Activated CD8-positive, alpha-beta memory T cell treated with anti-CD3 and anti-CD28 coated beads for 36 hours (primary cell): ENCODE data around the gene LARP4B. TPM values are rescaled to one million over a fixed set of nuclear protein-coding genes. Genes with fewer than 3 reads are reported as not detected.

Experiments used
- CTCF ChIA-PET: fragments of 350-600 bp; sonication (Branson Sonifier 250); formaldehyde crosslinking; loops from one replicate; lab custom pipeline; 2021; ENCODE audit warnings: antibody characterized with exemption; lab: Charles Lee
- POLR2A ChIA-PET: fragments of 350-600 bp; sonication (Branson Sonifier 250); formaldehyde crosslinking; loops from one replicate; lab custom pipeline; 2021; ENCODE audit warnings: antibody characterized with exemption; lab: Charles Lee
- total RNA-seq, 2 experiments: library from RNA; stranded (reverse); gene quantifications; one replicate each; pipeline ENCODE4 v1.2.3, GENCODE V29; 2021

The LARP4B gene
- total RNA-seq, 2 experiments from 2014 or later = 127 to 137 TPM

DNA sequence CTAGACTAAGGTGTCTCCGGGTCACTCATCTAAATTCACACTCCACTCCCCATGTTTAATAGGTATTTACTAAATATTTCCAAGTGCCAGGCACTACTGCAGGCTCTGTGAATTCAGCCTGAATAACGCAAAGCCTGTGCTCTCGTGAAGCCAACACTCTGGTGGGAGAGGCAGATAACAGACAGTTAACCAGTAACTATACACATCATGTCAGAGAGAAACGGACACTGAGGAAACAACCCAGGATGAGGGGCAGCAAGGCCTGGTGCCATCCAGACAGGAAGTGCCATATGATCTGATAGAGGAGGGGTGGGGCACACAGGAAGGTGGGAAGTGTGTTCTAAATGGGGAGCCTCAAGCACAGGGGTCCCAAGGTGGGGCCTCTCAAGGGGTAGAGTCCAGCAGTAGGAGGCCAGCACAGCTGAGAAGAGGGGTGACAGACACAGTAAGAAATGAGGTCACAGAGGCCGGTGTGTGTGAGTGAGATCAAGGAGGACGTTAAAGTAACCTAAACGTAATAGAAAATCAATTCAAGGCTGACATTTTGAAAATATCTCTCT is 85.3 kb downstream of the LARP4B start:
- CTCF ChIA-PET = no interaction called here
- POLR2A ChIA-PET = no interaction called here

DNA sequence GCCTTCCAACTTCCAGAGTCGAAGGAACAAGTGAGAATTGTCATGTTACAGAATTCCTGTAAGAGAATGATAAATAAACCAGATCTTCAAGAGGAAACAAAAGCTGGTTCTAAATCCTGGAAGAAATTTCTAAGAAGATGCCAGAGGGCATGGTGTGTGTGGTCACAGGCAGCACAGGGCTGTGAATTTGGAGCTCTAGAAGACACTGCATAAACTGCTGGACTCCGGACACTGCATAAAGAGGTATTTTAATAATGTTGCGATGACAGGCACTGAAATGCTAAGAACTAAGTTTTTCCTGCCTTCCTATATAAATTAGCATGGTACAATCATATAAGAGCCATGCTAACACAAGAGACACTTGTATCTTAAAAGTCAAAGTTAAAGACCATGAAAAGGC is 86.0 kb downstream of the LARP4B start:
- ChIA-PET POLR2A (no interaction called here), CTCF (no interaction called here)

DNA sequence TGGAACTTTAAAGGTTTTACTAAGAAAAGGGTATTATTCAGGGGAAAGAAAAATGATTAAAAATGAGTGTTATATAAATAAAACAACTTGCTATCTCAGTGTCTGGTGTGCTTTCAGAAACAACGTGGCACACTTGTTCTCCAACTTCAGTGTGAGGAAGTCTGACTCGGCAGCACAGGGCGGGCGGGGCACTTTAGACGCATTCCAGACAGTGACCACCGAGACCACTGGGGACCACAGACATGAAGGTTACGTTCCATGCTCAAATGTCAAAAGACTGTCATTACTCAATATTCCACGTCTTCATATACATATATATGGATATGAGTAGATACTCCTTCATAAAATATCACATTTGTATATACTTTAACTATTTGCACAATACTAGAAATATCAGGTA is 87.0 kb downstream of the LARP4B start:
- POLR2A ChIA-PET = no interaction called here
- CTCF ChIA-PET = no interaction called here

DNA sequence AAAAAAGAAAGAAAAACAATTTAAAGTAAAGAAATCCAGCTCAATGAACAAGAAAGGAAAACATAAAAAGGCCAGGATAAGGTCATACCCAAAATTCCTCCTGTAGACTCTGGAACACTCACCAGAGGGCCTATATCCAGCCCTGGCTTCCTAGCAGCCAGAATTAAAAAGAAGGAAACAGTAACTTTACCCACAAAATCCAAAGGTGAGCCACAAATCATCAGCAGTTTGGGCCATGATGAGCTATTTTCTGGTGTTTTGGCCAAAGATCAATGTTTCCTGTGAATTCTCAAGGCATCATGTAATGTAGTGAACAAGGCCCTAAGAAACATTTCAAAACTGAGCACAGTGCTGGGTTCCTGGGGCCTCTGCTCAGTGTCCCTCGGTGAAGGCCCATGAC is 87.8 kb downstream of the LARP4B start:
- ChIA-PET CTCF (no interaction called here), POLR2A (no interaction called here)

DNA sequence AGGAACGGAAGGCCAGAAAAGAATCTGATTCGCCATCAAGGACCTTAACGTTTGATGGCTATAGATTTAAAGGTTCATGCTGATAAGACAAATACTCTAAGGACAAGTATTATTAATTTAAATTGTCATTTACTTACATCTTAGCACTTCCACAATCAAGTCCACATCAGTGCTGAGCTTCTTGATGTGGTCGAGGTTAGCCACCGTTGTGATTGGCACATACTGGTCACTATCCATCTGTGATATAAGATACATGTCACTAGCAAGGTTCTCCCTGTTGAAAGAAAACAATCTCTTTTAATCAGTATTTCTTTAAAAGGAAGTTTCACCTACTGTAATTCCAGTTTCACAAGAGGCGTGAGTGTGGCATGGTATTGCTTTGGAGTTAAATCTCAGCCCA is 88.7 kb downstream of the LARP4B start:
- POLR2A ChIA-PET = no interaction called here
- CTCF ChIA-PET = no interaction called here

DNA sequence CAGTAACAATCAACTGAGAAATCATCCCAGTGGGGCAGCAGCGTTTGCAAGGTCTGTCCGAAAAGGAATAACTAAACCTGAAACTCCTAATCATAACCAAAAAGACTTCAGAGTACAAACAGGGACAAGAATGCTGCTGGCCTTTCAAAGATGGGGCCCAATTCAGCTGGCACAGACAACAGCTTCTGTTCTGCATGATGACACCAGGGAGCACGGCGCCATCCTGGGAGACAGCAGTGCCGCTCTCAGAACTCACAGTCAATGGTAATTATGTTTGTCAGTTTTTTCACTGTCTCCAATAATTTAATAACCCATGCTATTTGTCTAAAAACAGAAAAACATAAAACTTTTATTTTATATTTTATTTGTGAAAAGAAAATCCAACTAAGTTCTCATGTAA is 90.0 kb downstream of the LARP4B start:
- CTCF ChIA-PET = no interaction called here
- POLR2A ChIA-PET = no interaction called here

DNA sequence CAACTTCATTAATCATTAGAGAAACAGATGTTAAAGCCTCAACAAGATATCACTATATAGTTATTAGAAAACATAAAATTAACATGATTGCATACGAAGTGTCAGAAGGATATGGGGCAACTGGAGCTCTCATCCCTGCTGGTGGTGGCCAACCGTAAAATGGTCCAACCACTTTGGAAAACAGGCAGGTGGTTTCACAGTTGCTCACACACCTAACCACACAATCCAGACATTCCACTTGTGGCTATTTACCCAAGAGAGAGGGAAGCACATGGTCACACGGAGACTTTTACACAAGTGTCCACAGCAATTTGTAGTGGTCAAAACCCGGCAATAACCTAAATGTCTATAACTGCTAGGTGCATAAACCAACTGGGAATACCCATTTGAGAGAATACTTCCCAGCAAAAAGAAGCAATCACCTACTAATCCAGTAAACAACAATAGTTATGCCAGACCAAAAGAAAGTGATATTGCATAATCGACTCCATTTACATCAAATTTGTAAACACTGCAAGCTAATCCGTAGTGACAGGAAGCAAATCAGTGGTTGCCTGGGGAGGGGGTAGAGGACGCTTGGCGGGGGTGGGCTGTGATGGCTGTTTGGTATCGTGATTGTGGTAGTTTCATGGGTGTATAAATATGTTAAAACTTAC is 91.8 kb downstream of the LARP4B start:
- CTCF ChIA-PET = no interaction called here

DNA sequence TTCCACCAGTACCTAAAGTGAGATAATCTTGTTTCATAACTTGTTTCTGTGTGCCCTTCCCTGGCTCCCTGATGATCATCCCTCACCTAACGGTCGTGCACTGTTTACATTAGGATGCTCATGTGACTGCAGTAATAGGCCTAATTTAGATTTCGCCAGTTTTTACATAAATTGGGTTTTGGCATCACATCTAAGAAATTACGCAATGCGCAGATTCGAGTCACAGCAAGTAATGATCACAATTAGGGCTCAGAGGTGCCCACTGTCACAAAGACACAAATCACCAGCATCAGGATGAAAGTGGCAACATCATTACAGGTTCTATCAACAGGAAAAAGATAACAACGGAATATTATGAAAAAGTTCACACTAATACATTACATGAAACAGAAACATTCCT is 94.7 kb downstream of the LARP4B start:
- CTCF ChIA-PET = no interaction called here
- POLR2A ChIA-PET = interaction anchor here (0.7 kb wide), 1 partner anchor 150 kb away, joined by 3 read pairs; no protein-coding TSS in a partner anchor

More for the DNA sequence above, 91.8 kb downstream of the LARP4B start:
- POLR2A ChIA-PET = interaction anchor here (0.6 kb wide), 1 partner anchor 49 kb away, joined by 4 read pairs; no protein-coding TSS in a partner anchor

DNA sequence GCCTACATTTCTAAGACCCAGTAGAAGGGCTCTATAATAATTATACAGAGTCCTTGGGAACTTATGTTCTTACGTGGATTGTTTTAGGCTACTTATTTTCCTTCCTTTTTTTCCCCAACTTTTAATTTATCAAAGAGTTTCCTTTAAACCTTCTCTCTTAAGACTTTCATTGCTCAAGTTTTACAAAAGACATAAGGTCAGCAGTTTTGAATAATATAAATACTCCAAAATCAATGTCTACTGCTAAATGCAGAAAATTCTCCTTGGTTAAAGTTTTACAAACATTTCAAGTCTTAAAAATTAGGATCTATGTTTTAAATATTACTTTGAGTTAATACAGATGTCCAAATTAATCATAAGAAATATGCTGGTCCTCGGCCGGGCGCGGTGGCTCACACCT is 97.0 kb downstream of the LARP4B start:
- POLR2A ChIA-PET = no interaction called here
- CTCF ChIA-PET = no interaction called here

DNA sequence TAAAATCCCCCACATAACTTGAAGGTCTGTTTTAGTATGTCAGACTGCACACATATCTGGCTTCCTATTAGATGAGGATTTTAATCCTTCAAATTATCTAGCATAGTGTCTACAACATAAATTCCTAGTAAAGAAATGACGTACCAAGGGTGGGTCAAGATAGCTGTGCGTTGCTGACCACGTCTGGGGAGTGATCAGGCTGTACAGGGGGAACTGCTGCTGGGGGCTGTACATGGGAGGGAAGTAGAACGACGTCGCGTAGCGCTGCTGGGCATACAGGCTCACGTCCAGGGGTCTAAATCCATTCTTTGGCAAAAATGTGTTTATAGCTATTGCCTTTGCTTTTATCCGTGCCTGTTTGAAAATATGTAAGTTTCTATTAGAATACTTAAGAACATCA is 102.3 kb downstream of the LARP4B start:
- POLR2A ChIA-PET = no interaction called here
- CTCF ChIA-PET = no interaction called here

DNA sequence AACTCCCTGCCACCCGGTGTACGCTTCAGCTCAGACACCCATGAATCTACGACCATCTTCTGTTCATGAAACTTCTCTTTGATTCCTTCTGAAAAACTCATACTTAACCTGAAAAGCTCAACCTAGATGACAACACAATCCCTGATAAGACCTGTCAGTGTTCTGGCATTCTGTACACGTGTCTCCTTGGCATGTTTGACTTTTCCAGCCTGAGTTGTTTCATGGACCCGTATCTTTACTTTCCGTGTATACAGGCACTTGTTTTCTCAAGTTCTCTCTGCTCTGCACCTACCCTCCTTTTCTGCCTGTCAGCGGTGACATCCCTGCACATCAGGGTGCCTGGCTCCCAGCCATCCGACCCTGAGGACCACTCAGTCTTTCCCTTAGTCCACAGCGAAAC is 103.3 kb downstream of the LARP4B start:
- ChIA-PET CTCF (no interaction called here), POLR2A (no interaction called here)

DNA sequence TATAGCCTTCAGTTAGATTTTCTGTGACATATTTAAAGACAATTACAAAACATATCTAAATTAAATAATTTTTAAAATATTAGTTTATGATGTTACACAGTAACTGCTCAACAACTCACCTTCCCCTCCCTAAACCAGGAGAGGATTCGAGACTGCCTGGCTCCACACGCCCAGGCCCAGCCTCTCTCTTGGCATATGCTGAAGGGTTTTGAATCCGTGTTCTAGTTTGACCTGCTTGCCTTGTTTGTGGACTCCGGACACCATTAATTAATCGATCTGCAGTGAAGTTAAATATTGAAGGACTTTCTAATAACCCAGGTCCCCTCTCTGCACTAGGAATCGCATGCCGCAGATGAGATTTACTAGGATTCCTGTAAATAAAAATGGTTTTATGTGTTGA is 106.6 kb downstream of the LARP4B start:
- ChIA-PET CTCF (no interaction called here), POLR2A (interaction anchor here (0.6 kb wide), 1 partner anchor 289 kb away, joined by 3 read pairs; no protein-coding TSS in a partner anchor)

DNA sequence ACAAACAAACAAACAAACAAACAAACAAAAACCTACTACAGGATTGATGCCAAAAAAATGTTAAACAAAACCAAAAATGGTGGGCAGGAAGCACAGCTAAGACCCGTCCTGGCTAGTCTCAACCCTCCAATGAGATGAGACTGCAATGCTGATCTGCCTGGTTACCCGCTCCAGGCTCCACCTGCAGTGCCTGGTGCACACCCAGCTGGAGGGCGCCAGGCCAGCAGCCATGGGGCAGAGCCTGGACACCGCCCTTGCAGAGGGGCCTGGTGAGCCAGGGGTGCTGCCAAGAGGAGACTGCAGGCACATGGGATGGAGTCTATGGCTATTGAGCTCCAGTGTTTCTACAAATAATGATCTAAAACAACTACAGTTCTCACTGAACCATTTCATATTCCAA is 107.0 kb downstream of the LARP4B start:
- CTCF ChIA-PET = interaction anchor here (0.9 kb wide), 1 partner anchor 12 kb away, joined by 4 read pairs; no protein-coding TSS in a partner anchor
- POLR2A ChIA-PET = no interaction called here

DNA sequence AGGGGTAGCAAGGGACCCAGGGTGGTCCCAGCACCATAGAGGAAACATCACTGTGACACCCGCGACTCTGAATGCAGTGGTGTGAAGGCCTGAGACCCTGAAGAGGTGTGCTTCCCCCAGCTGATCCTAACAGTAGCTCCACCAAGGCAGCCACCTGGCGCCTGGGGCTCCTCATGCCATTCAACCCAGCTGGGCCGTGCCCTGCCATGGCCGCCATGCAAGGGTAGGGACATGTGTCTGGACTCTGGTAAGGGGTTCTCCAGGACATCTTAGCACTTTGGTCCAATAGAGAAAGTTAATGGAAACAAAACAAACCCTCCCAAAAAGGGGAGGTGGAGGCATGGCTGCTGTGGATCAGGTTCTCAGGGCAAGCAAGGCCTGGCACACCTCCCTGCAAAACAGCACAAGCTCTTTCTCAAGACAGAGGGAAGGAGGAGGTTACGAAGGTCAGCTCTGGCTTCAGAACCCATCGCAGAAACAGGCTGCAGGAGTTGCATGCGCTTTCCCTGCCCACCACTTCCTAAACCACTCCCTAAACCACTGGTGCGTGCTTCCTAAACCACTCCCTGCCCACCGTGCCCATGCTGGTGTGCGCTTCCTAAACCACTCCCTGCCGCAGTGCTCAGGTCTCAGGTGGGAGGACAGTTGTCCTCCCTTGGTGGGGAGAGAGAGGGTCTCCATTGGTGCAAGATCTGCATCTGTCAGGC is 108.7 kb downstream of the LARP4B start:
- POLR2A ChIA-PET = no interaction called here
- CTCF ChIA-PET = no interaction called here

DNA sequence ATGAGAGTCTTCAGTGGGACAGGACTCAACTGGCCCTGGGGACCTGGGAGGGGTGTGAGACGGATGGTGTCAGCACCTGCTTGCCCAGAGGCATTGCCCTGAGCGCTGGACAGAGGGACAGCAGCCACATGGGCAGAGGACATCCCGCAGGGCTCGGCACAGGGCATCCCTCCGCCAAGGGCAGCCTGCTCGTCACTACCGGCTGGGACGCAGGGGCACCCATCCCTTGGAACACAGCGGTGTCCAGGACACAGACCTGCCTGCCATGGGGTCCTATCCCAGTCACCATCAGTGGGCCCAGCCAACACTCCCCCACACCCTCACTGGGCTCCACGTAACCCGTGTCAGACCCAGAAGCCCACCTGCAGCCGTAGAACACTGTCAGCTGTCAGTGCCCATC is 109.3 kb downstream of the LARP4B start:
- CTCF ChIA-PET = no interaction called here
- POLR2A ChIA-PET = no interaction called here

DNA sequence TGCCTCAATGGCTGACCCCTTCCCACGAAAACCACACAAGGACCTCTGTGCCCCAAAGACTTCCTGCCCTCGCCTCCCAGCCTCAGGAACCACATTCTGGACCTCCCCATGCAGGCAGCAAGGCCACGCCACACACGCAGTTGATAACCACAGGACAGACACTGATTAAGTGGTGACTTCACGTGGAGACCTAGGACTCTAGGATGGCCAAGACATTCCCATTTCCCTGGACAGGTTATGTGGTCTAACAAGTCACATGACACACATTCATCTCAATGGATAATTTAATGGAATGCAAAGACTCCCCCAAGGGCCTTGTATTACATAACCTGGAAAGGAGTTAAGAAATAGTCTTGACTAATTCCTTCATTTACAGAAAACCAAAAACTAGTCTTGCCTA is 110.2 kb downstream of the LARP4B start:
- ChIA-PET POLR2A (no interaction called here), CTCF (interaction anchor here (1.2 kb wide), 1 partner anchor 9 kb away, joined by 3 read pairs; no protein-coding TSS in a partner anchor)

DNA sequence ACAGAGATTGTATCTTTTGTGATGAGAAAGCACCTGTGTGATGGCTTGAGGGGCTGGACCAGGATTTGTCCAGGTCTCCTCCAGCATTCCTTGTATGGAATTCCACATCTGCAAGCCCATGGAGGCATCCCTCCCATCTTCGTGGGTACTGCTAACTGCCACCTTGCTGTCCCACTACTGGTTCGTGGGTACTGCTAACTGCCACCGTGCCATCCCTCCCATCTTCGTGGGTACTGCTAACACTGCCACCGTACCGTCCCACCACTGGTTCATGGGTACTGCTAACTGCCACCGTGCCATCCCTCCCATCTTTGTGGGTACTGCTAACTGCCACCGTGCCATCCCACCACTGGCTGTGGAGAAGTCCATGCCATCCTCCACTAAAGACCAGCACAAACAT is 111.7 kb downstream of the LARP4B start:
- ChIA-PET CTCF (no interaction called here), POLR2A (no interaction called here)

DNA sequence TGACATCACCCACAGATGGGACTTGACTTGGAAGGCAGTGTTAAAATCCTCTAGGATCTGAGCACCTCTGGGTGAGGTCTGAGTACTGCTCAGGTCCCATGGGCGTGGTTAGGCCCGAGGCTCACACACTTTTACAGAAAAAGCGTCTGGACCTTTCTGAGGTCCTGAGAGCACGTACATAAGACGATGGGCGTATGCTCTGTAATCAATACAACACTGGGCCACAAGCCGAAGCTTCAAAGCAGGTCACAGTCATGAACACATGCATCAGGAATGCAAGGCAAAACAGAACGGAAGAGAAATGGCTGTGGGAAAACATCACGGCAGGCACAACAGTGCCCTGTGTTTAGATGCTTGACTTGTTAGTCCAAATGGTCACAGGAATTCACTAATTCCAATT is 112.2 kb downstream of the LARP4B start:
- ChIA-PET CTCF (interaction anchor here (0.6 kb wide), 1 partner anchor 64 kb away, joined by 3 read pairs; no protein-coding TSS in a partner anchor), POLR2A (no interaction called here)

DNA sequence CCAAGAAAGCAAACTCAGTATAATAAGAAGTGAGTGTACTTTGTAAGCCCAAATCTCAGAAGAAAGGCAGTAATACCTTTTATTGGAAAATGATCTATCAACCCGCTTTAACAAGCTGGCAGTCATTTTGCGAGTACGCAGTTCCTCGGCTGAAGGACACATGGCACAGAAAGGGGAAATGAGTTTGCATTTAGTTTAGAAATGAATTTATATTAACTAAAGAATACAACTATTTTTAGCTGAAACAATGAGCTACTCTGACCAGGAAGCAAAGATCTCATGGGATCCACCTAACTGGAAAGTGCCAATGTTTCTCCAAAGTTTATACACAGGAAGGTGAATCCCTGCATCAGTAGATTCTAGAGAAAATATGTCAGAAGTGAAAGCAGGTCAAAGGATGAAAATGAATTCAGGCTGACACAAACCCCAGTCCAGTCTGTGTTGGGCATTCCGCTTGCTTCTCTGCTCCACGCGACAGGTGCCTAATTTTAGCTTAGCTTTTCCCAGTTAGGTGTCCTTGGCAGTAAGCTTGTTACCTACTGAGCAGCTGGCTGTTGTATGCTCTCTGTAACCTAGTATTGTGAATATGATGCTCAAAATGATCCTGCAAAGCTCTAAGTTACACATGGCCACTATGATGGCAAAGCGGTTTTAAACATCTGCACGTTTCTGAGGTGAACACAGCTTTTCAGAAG is 112.8 kb downstream of the LARP4B start:
- ChIA-PET POLR2A (no interaction called here), CTCF (interaction anchor here (0.6 kb wide), 1 partner anchor 65 kb away, joined by 3 read pairs; no protein-coding TSS in a partner anchor)

DNA sequence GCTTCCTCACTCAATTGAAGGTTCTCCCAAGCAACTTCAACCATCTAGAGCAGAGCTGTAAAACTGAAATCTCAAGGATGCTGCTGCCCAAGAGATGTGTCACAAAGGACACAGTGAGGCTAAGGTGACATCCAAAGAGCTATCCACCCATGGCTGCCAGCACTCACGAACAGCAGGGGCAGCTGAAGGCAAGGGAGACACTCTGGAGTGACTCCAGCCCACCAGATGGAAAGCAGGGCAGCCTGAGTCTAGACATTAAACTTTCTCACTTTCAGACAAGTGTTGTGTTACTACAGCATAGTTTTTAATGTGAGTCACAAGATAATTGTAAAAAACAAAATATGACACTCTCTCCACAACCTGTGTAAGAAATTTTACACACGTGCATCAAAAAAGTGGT is 113.5 kb downstream of the LARP4B start:
- ChIA-PET CTCF (interaction anchor here (0.9 kb wide), 1 partner anchor 12 kb away, joined by 3 read pairs; no protein-coding TSS in a partner anchor), POLR2A (no interaction called here)
